ENCODE measurements around the gene GGPS1. TPM values are rescaled to one million over a fixed set of nuclear protein-coding genes. Genes with fewer than 3 reads are reported as not detected.
A peak's percentile ranks its signal among the peaks of the same experiment; 100 is the strongest.

The GGPS1 gene
- 37.3 to 43.5 TPM (median 39.2 TPM) in 3 replicates for total RNA-seq (2021)
- Bru-seq, nascent RNA = percentile 88 among the genes with signal in this experiment
- long read RNA-seq, experiment 1, transcript GGPS1-203 (3 exons, 1,407 nt) = minor isoform, 6 of 124 reads
- long read RNA-seq, experiment 1, transcript GGPS1-201 (4 exons, 2,895 nt) = major isoform, 86 of 124 reads
- long read RNA-seq, experiment 1, partial matches to known transcripts = 0 of 124 reads
- long read RNA-seq, experiment 1, other reads (novel, unspliced or antisense) = 31 of 124 reads
- long read RNA-seq, experiment 2, transcript GGPS1-201 (4 exons, 2,895 nt) = major isoform, 27 of 46 reads
- long read RNA-seq, experiment 2, partial matches to known transcripts = 14 of 46 reads
- long read RNA-seq, experiment 2, other reads (novel, unspliced or antisense) = 1 of 46 reads
- long read RNA-seq, experiment 3, transcript GGPS1-203 (3 exons, 1,407 nt) = minor isoform, 5 of 78 reads
- long read RNA-seq, experiment 3, transcript GGPS1-201 (4 exons, 2,895 nt) = major isoform, 63 of 78 reads
- long read RNA-seq, experiment 3, partial matches to known transcripts = 0 of 78 reads
- long read RNA-seq, experiment 3, other reads (novel, unspliced or antisense) = 10 of 78 reads

GRCh38 chr1:235328271-235329138, at the start of gene GGPS1:
TSS of gene GGPS1 (plus strand) at chr1:235328570. CDS start at chr1:235335265, 6,695 bp downstream.
- Mint-ChIP-seq H3K27ac (no peak within 1 kb of the TSS), H3K36me3 (peaks cover 28% of the 10 kb centered on the region), H3K4me3 (no peak within 1 kb of the TSS), H3K9me3 (no peaks in the 10 kb centered on the region), H3K27me3 (ENCODE audit: low read depth) (no peaks in the 10 kb centered on the region), H3K4me1 (peaks cover 30% of the 10 kb centered on the region)
- ChIA-PET POLR2A (interaction anchor here (0.5 to 3.3 kb wide), 13 partner anchors 11 to 200 kb away, joined by 3 to 18 read pairs (median 3); partner anchors contain the start of genes B3GALNT2, TBCE and TOMM20), CTCF (interaction anchor here (0.6 to 2.0 kb wide), 6 partner anchors 75 to 269 kb away, joined by 3 to 13 read pairs (median 5); no protein-coding TSS in a partner anchor)
- DNase-seq (ENCODE audit: low spot score) (peak; percentile 96), ATAC-seq (peak; percentile 88)
- TF ChIP-seq, protein P1, sequence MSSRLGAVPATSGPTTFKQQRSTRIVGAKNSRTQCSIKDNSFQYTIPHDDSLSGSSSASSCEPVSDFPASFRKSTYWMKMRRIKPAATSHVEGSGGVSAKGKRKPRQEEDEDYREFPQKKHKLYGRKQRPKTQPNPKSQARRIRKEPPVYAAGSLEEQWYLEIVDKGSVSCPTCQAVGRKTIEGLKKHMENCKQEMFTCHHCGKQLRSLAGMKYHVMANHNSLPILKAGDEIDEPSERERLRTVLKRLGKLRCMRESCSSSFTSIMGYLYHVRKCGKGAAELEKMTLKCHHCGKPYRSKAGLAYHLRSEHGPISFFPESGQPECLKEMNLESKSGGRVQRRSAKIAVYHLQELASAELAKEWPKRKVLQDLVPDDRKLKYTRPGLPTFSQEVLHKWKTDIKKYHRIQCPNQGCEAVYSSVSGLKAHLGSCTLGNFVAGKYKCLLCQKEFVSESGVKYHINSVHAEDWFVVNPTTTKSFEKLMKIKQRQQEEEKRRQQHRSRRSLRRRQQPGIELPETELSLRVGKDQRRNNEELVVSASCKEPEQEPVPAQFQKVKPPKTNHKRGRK (CRISPR knock-in tag; IDR thresholded peaks at IDR 0.05; ENCODE audit: borderline replicate concordance) = no peak
- TF ChIP-seq CREM (CRISPR knock-in tag; IDR thresholded peaks at IDR 0.05) (no peak), ETV6 (CRISPR knock-in tag; IDR thresholded peaks at IDR 0.05) (peak; percentile 60; the same call in 1 of the 2 replicates), ZNF138 (CRISPR knock-in tag; conservative IDR thresholded peaks at IDR 0.05) (no peak), ZNF281 (CRISPR knock-in tag; IDR thresholded peaks at IDR 0.05) (peak; percentile 63; the same call in 1 of the 2 replicates), SOX15 (CRISPR knock-in tag; IDR thresholded peaks at IDR 0.05) (no peak), NFYB (CRISPR knock-in tag; conservative IDR thresholded peaks at IDR 0.05; ENCODE audit: low read depth) (peak; percentile 54; the same call in 1 of the 2 replicates), ZBTB21 (CRISPR knock-in tag; IDR thresholded peaks at IDR 0.05; ENCODE audit: borderline replicate concordance) (no peak), ZNF121 (CRISPR knock-in tag; IDR thresholded peaks at IDR 0.05) (no peak), ZNF423 (CRISPR knock-in tag; IDR thresholded peaks at IDR 0.05) (no peak)
- TF ChIP-seq, protein P2, sequence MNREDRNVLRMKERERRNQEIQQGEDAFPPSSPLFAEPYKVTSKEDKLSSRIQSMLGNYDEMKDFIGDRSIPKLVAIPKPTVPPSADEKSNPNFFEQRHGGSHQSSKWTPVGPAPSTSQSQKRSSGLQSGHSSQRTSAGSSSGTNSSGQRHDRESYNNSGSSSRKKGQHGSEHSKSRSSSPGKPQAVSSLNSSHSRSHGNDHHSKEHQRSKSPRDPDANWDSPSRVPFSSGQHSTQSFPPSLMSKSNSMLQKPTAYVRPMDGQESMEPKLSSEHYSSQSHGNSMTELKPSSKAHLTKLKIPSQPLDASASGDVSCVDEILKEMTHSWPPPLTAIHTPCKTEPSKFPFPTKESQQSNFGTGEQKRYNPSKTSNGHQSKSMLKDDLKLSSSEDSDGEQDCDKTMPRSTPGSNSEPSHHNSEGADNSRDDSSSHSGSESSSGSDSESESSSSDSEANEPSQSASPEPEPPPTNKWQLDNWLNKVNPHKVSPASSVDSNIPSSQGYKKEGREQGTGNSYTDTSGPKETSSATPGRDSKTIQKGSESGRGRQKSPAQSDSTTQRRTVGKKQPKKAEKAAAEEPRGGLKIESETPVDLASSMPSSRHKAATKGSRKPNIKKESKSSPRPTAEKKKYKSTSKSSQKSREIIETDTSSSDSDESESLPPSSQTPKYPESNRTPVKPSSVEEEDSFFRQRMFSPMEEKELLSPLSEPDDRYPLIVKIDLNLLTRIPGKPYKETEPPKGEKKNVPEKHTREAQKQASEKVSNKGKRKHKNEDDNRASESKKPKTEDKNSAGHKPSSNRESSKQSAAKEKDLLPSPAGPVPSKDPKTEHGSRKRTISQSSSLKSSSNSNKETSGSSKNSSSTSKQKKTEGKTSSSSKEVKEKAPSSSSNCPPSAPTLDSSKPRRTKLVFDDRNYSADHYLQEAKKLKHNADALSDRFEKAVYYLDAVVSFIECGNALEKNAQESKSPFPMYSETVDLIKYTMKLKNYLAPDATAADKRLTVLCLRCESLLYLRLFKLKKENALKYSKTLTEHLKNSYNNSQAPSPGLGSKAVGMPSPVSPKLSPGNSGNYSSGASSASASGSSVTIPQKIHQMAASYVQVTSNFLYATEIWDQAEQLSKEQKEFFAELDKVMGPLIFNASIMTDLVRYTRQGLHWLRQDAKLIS (CRISPR knock-in tag; IDR thresholded peaks at IDR 0.05; ENCODE audit: borderline replicate concordance) = no peak
- TF ChIP-seq, protein P3, sequence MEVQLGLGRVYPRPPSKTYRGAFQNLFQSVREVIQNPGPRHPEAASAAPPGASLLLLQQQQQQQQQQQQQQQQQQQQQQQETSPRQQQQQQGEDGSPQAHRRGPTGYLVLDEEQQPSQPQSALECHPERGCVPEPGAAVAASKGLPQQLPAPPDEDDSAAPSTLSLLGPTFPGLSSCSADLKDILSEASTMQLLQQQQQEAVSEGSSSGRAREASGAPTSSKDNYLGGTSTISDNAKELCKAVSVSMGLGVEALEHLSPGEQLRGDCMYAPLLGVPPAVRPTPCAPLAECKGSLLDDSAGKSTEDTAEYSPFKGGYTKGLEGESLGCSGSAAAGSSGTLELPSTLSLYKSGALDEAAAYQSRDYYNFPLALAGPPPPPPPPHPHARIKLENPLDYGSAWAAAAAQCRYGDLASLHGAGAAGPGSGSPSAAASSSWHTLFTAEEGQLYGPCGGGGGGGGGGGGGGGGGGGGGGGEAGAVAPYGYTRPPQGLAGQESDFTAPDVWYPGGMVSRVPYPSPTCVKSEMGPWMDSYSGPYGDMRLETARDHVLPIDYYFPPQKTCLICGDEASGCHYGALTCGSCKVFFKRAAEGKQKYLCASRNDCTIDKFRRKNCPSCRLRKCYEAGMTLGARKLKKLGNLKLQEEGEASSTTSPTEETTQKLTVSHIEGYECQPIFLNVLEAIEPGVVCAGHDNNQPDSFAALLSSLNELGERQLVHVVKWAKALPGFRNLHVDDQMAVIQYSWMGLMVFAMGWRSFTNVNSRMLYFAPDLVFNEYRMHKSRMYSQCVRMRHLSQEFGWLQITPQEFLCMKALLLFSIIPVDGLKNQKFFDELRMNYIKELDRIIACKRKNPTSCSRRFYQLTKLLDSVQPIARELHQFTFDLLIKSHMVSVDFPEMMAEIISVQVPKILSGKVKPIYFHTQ (CRISPR knock-in tag; IDR thresholded peaks at IDR 0.05) = no peak
- TF ChIP-seq, protein P4, sequence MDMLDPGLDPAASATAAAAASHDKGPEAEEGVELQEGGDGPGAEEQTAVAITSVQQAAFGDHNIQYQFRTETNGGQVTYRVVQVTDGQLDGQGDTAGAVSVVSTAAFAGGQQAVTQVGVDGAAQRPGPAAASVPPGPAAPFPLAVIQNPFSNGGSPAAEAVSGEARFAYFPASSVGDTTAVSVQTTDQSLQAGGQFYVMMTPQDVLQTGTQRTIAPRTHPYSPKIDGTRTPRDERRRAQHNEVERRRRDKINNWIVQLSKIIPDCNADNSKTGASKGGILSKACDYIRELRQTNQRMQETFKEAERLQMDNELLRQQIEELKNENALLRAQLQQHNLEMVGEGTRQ (CRISPR knock-in tag; IDR thresholded peaks at IDR 0.05) = no peak
- TF ChIP-seq, protein P5, sequence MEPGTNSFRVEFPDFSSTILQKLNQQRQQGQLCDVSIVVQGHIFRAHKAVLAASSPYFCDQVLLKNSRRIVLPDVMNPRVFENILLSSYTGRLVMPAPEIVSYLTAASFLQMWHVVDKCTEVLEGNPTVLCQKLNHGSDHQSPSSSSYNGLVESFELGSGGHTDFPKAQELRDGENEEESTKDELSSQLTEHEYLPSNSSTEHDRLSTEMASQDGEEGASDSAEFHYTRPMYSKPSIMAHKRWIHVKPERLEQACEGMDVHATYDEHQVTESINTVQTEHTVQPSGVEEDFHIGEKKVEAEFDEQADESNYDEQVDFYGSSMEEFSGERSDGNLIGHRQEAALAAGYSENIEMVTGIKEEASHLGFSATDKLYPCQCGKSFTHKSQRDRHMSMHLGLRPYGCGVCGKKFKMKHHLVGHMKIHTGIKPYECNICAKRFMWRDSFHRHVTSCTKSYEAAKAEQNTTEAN (CRISPR knock-in tag; IDR thresholded peaks at IDR 0.05) = no peak
- TF ChIP-seq, protein P6, sequence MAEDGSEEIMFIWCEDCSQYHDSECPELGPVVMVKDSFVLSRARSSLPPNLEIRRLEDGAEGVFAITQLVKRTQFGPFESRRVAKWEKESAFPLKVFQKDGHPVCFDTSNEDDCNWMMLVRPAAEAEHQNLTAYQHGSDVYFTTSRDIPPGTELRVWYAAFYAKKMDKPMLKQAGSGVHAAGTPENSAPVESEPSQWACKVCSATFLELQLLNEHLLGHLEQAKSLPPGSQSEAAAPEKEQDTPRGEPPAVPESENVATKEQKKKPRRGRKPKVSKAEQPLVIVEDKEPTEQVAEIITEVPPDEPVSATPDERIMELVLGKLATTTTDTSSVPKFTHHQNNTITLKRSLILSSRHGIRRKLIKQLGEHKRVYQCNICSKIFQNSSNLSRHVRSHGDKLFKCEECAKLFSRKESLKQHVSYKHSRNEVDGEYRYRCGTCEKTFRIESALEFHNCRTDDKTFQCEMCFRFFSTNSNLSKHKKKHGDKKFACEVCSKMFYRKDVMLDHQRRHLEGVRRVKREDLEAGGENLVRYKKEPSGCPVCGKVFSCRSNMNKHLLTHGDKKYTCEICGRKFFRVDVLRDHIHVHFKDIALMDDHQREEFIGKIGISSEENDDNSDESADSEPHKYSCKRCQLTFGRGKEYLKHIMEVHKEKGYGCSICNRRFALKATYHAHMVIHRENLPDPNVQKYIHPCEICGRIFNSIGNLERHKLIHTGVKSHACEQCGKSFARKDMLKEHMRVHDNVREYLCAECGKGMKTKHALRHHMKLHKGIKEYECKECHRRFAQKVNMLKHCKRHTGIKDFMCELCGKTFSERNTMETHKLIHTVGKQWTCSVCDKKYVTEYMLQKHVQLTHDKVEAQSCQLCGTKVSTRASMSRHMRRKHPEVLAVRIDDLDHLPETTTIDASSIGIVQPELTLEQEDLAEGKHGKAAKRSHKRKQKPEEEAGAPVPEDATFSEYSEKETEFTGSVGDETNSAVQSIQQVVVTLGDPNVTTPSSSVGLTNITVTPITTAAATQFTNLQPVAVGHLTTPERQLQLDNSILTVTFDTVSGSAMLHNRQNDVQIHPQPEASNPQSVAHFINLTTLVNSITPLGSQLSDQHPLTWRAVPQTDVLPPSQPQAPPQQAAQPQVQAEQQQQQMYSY (CRISPR knock-in tag; IDR thresholded peaks at IDR 0.05) = no peak
